HG03342 (cell line): ENCODE data around the gene ATP10A.

ENCODE experiments used
- ATAC-seq: cut with Tn5 transposase; IDR thresholded peaks from one replicate; pipeline ENCODE4 v1.9.1; 2021; ENCODE audit warnings: mild to moderate bottlenecking, moderate library complexity; ENCODE audit not compliant: unreplicated experiment

The ATP10A gene

DNA sequence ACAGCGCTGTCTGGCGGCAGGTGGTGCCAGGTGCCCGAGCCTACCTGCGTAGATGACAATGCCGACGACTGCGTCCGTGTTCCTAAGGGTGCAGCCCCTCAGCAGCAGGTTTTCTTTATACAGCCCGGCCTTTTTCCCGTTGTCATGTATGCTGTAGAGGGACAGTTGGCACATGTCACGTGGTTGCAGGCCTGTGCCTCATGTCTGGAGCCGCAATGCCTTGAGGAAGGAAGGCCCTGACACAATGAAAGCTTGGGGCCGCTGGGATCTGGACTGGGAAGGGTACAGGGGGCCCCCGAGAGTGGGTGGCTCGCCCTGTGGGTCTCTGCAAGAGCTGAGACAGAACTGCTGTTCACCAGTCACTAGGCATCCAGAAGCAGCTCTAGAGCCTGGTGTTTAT, 136.0 kb downstream of the ATP10A start:
- ATAC-seq = no peak

DNA sequence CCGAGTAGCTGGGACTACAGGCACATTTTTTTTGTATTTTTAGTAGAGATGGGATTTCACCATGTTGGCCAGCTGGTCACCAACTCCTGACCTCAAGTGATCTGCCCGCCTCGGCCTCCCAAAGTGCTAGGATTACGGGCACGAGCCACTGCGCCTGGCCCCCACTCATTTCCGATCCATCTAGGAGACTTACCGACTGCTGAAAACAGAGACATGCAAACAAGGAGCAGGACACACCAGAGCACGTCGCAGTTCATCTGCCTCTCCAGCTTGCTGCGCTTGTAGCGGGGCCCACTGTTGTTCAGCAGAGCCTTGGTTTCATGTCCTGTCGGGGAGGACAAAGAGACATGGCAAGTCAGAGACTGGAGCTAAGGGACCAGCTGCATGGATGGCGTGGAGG, 137.4 kb downstream of the ATP10A start:
- ATAC-seq = no peak

DNA sequence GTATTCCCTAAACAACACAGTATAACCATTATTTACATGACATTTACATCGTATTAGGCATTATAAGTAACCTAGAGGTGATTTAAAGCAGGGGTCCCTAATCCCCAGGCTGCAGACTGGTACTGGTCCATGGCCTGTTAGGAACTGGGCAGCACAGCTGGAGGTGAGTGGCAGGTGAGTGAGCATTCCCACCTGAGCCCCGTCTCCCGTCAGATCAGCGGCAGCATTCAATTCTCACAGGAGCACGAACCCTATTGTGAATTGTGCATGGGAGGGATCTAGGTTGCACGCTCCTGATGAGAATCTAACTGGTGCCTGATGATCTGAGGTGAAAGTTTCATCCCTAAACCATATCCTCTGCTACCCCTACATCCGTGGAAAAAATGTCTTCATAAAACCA, 138.2 kb downstream of the ATP10A start:
- ATAC-seq = no peak

DNA sequence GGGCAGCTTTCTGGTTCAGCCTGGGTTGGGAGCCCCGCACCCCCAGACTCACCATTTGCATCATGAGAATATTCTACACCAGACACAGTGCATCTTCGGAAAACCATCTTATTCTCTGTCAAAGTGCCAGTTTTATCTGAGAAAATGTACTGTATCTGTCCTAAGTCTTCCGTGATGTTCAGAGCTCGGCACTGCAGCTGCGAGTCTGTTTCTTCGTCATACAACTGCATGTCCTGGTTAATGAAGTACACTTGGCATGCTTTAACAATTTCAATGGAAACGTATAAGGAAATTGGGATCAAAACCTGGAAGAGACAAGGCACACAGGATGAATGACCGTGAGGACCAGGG, 141.5 kb downstream of the ATP10A start:
- no peak for ATAC-seq

DNA sequence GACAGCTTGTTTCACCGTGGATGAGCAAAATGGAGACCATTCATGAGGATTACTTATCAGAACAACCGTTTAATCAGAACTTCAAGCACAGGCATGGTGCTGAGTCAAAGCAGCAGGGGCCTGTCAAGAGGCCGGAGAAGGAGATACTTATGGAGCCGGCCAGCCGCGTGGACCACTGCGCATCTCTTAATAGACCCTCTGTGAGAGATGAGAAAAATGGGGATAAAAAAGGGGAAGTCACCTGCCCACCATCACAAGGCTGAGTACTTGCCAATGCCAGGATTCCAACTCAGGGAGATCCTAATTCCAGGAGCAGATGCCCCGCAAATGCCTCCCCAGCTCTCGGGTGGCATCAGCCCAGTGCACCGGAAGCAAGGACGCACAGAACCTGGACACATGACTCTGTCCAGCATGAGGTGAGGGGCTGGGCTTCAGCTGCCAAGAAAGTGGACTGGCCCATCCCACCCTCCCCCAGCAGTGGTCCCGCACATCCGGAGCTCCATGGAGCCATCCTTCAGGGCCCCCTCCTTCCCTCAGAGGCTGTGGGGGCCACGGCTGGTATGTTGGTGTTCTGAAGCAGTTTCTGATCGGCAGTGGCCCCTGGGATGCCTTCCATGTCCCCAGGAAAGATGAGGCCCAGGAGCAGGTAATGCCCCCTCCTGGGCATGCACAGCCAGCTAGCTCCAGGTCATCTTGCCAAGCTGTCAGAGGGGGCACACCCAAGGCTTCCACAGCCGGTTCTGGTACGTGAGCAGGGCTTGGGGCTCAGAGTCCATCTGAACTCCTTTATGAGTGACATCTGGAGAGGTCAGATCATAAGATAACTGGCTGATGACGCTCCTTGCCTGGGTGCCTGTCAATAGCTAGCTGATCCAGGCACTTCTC, 143.8 kb downstream of the ATP10A start:
- no peak for ATAC-seq

DNA sequence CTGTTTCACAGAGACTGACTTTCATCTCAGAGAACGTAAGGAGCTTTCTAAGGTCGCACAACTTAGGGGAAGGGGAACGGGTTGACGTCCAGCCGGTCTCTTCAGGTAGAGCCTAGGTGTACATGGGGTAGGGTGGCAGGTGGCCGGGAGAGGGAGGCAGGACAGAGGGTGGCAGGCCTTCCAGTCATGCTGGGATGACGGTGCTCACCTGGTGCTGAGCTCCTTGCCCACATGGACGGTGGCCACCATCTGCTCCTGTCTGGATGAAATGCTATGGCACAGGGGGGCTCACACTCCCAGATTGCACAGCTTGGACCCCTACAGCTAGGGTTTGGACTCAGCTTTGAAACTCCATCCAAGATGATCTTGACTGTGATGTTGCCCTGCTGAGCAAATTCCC, 144.5 kb downstream of the ATP10A start:
- ATAC-seq = no peak

DNA sequence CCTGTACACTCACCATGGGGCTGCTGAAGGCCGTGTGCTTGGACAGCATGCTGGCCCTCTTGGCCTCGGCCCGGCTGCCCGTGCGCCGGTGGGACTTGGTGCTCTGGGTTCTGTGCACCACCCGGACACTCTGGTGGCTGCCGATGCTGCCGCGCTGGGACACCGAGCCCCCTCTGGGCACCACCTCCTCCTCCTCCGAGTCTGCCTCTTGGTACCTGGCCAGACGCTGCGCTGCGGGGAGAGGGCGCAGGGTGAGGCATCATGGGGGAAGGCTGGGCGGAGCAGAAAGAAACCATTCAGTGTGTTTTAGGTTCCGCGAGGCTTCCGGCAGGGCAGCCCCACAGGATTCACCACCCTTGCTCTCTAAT, 145.0 kb downstream of the ATP10A start:
- no peak for ATAC-seq

DNA sequence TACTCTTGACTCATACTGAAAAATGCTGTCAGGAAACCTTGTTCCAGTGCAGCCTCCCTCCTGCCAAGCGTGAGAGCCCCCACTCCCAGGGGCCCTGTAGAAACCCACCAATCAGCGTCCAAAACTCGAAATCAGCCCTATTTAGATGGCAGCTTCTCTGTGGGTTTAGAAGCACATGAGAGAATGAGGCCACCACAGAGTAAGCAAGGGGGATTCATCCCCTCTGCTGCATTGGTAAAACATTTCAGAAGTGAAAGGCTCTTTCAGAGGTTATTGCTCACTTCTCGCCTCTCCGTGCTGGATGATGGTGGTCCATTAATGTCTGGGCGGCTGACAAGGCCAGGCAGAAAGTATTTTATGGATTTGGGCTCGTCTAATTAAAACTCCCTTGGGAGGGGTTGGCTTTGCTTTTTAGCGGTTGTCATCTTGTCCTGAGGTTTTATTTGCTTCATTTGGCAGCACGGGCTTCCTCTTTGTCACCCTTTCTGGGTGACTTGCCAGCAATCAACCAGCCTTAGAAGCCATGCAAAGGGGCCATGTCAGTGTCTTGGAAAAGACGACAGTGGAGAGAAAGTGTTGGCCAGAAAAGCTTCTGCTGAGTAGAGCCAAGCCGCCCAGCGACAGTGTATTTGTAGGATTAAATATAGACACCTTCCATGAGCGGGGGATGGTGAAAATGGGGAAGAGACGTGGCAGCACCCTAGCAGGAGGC, 145.5 kb downstream of the ATP10A start:
- peak; percentile 61 for ATAC-seq

DNA sequence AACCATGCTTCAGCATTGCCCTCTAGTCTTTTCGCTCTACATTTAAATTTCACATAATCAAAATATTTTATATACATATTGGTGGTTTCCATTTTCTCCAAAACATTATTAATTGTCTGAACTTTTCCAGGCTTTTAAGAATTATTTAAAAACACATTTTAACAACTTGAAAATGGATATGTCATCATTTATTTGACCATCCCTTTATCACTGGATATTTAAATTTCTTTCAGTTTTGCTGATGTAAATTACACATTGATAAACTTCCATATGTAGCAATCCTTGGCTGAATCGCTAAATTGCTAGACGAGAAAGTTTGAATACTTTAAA, 146.0 kb downstream of the ATP10A start:
- ATAC-seq = no peak

DNA sequence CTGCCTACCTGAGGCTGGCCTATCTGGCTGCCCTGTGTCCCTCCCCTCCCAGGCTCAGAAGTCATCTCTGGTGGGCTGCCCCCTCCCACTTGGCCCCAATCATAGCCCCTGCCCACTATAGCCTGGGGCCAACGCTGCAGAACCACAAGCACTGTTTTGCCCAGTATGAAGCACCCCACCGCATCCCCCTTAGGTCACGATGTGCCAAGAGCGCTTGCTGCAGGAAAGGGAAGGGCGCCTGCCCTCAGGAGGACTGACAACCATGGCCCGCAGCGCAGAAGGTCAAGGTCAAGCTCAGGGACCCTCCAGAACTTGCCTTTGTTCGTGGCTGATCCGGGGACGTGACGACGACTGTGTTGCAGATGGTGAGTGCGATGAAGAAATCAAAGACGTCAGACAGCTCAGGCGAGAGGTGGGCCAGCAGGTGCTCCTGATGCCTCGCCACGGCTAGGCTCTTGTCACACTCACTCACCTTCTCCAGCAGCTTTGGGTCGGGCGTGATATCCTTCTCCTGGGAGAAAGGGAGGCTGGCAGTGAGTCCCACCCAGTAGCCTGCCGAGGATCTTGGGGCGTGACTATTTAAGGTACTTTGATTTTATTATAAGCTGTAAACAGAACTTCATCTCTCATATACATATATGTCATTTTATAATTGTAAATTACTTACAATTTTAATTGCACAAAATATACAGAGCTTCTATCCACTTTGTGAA, 146.6 kb downstream of the ATP10A start:
- no peak for ATAC-seq

DNA sequence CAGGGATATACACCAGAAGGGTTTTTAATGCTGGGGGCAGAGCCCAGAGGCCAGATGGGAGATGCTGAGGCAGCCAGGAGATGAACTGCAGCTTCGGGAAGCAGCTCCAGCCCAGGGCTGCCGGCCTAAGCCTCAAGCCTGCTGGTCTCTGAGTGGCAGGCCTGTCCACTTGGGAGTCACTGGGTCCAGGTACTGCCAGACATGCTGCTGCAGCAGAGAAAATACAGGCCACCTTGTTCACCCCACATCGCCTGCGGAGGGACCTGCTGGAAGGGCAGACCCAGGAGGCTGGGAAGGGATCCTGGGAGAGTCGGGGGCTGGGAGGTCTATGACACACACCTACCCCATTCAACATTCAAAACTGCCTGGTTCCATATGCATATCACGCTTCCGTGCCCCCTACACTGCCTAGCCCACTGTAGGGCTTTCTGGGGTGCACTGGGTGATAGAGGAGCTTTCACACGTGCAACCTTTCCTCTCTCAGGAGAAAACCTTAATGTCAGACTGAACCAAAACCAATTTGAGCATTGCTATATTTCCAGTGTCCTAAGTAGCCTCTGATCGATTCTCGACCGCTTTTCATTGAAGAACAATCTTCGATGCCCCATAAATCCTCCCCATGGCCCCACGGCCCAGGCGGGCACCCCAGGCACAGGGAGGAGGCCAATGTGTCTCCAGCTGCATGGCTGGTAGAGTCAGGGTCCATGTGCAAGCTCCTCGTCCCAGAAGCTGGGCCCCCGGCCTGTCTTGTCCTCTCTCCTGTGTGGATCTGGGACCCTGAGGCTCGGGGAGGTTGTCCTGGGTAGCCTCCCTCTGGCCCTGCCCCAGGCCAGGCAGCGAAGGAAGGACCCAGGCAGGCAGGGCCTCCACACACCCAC, 147.4 kb downstream of the ATP10A start:
- no peak for ATAC-seq

DNA sequence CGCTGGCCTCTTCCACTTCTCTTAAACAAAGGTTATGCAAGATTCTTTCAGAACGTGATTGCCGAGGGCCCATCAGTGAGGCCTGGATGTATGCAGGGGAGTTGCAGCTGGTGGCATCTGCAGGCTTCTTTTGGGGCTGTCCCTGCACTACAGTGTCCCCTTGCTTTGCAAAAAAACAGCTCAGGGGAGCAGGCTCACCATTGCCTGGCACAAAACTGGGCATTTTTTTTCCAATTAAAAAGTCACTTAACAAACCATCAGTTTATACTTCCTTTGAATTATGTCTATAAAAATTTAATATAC, 148.6 kb downstream of the ATP10A start:
- no peak for ATAC-seq

DNA sequence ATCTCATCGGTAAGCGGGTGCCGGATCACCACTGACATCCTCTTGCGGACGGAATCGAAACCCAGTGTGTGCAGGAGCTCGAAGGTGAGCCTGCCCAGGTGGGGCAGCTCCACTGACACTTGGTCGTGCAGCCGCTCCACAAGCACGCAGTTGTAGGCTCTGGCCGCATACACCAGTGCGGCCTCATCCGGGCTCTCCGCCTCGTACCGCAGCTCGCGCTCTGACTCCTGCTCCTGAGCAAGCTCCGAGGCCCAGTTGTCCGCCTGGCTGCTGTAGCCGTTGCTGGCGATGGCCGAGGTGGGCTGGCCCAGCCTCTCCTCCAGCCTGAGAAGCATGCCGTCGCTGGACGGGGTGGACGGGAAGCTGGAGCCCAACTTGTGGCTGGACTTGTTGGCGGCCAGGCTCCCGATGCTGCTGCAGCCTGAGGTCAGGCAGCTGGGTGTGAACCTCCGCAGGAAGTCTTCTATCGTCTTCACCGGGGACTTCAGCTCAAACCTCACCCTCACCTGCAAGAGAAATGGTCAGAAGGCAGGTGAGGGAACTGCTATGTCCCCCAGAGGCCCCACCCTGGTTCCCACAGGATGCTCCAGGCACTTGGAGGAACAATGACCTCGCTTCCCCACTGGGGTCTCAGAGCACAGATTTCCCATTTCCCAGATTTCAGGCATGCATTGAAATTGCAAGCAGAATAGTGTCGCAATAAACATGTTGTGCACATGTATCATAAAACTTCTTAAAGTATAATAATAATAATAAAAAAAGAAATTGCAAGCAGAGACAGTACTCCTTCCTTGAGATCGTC, 149.2 kb downstream of the ATP10A start:
- ATAC-seq = no peak

DNA sequence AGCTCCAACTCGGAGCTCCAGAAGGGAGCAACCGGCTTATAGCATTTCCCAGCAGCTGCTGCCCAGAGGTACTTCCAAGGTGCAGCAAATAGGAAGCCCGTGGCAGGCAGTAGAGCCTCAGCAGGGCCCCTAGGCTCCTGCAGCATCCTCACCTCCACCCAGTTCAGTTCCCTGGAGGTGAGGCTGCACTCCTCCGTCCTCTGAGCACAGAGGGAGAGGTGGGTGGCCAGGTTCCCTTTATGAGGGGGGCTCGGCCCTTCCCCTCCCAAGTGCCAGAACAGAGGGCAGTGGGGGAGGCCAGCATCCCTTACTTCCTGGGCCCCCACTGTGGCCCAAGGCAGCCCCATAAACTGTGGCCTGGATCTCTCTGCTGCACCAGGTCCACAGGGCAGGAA, 150.2 kb downstream of the ATP10A start:
- ATAC-seq = no peak

DNA sequence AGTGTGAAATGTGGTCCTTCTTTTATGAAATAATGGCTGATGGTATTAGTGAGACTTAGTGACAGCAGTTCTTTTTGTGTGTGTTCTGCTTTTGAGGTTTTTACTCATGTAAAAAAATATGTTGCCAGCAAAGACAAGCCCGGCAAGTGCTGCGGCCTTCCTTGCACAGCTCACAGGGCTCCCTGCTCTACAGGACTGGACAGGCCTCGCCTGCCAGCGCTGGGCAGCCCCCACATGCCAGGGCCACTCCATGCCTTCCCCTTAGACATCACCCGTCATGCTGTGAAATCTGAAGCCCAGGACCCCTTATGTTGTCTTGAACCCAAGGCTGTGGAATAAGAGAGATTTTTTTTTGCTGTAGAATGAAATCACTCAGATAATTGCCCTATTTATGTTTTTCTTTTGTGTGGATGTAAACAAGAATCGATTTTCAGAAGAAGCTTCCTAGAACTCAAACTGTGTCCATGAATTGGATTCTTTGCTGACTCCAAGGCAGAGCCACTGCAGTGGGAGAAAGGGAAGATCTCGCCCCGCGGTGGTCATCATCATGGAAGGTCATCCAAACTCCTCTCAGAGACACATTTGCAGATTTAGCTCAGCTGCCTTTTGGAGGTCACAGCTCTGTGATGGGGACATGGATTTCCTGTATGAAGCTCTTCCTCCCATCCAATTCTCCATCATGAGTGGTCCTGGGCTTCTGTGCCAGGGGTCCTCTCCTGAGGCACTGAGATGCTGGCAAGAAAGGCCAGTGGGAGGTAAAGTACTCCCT, 150.8 kb downstream of the ATP10A start:
- ATAC-seq = no peak

DNA sequence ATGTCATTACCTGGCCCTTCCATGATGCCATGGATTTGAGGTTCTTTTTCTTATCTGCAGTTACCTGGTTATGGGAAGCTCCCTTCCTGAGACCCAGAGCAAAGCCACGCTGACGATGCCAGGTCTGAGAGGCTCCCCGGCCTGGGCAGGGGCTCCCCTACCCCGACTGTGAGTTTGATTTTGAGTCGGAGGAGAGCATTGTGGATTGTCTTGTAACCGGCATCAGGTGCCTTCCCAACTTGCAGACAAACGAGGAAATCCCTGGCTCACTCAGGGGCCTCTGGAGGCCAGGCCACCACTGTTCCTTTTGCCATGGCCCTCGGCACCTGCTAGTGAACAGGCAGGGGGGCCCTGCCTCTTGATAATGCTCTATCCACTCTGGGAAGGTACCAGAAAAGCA, 151.4 kb downstream of the ATP10A start:
- no peak for ATAC-seq

DNA sequence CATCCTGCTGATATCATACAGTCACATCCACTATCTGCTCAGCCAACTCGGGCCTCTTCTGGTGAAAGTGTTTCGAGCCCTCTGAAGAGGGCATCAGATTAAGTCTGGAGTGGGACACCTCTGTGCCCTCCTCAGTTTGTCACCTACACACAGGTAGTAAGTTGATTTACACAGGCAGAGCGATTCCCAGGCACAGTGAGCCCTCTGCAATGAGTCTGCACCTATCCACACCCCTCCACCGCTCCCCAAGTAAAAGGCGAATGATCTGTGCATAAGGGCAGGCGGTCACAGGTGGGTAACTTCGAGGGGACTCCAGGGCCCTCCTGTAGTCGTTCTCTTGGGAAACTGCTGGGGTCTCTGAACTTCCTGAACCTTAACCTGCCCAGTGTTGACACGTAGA, 152.0 kb downstream of the ATP10A start:
- ATAC-seq = no peak

DNA sequence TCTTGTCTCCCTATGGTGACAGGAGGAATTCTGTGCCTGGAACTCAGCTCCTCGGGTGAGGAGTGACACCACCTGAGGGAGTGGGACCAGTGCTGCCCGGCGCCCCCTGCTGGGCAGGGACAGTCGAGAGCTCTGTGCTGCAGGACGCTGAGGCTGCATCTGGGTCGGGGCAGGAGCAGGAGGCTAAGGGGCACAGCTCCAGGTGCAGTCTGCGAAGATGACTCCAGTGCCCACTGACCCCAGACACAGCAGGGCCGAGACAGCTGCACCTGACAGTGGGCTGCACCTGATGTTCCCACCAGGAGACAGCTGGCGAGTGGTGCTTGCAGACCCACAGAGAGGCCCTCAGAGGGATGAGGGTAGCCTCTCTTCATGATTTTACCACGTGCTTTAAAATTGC, 152.9 kb downstream of the ATP10A start:
- ATAC-seq = no peak

DNA sequence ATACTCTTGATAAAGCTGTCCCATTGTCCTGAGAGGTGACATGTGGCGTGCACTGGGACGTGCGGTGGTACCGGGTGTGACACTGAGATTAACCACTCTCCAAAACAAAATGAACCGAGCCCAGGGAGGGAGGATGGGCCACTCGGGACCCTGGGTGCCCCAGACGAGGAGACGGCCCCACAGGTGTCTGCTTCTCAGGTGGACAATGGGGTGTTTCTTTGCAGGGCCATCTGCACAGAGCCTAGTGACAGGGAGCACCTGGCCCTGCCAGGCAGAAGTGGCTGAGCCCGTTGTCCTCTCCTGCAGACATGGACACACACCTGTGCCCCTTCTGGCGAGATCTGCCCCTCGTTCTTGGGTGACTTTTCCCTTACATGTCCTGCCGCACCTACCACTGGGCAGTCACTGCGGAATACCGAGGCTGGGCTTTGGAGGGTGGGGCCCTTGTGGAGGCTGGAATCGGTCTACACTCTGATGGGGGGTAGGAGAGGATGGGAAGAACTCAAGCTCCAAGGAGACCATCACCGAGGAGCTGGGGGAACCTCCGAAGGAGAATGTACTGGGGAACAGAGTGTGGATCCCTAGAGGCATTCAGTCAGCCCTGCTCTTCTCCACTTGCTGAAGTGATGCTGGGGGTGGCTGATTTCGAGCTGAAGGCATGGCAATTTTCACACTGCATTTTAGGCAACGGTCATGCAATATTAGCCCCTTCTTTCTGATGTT, 153.5 kb downstream of the ATP10A start:
- no peak for ATAC-seq
